ENCODE results near the gene PCDHGB5.

GRCh38 chr5:141419074-141419880 is 21.5 kb downstream of the PCDHGB5 start:
- TF ChIP-seq CTCF (IDR thresholded peaks at IDR 0.05): no peak
- no peak for TF ChIP-seq POLR2AphosphoS5 (IDR thresholded peaks at IDR 0.05)
- no peak for TF ChIP-seq POLR2A (IDR thresholded peaks at IDR 0.05)
